T-helper 1 cell (primary cell): ENCODE measurements around the gene SNX25.
"Not testable (repeated sequence)": the region's sequence is repeated elsewhere in the genome, so short reads cannot be mapped to it uniquely, and the experiment has no call there.

Experiments
- DNase-seq, 5 donors: peaks; one replicate each; pipeline ENCODE4 v3.0.0-alpha.2; 2012 to 2020

Gene SNX25

DNA sequence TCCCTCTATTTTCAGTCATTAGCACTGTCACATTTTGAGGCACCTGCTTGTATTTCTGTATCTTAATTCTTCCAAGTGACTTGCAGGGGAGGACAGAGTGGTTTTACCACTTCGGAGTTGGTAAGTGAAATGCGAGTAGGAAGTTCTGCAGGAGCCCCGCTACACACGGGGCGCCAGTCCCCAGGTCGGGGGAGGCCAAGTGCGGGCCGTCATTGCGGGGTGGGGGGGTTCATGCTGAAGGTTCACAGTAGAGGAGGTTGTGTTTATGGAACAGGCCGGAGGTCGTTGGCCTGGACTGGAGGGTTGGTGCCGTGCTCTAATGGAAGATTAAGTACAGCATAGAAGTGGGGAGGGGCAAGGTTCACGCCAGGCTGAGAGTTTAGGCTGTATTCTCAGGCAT lies 142.3 kb downstream of the SNX25 start:
- DNase-seq = no peak

DNA sequence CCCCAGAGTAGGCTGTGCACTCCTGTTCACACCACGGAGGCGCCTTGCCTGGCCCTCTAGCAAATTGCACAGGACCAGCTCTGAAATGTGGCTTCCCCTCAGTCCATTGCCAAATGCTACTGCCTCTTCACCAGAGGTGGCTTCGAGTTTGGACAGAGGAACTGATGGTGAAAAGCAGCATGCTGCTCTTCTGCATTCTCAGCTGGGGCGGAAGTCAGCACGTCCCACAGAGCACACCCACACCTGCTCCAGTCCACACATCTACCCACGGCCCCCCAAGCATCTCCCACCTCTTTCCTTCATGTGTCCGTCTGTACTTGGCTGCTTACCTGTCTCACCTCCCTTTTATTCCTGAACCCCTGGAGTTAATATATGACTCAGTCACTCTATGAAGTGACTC lies 142.8 kb downstream of the SNX25 start:
- DNase-seq = no peak

DNA sequence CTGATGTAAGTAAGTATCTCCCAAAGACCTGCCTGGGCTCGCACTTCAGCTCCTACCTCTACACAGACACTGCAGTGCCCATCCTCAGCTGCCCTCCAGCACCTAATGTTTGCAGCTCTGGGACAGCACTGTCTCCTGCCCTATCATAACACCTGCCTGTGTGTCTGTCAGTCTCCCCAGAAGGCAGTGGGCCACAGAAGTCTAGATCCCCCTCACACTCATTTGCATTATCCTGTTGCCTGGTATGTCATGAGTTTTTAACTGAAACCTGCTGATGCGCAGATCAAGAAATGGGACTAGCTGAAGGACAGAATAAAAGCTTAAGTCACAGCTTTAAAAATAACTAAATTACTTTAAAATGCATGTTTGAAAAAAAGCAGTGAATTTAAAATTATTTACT lies 143.3 kb downstream of the SNX25 start:
- DNase-seq = no peak

DNA sequence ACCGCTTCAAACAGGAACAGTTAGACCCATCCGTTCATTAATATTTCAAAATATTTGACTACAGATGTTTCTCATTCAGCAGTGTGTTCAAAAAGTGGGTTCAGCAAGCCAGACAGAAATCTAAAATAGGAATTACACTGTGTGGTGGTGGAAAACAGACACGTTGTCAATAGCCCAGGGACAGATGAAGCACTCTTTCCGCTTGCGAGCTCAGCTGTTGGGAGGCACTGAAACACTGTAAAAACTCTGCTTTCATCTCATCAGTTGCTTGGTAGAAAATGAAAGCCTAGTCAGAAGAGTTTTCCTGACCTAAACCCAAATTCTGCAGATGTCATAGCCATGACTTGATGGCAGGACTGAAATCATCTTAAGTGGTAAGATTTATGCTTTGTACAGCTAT lies 147.8 kb downstream of the SNX25 start:
- DNase-seq = no peak

DNA sequence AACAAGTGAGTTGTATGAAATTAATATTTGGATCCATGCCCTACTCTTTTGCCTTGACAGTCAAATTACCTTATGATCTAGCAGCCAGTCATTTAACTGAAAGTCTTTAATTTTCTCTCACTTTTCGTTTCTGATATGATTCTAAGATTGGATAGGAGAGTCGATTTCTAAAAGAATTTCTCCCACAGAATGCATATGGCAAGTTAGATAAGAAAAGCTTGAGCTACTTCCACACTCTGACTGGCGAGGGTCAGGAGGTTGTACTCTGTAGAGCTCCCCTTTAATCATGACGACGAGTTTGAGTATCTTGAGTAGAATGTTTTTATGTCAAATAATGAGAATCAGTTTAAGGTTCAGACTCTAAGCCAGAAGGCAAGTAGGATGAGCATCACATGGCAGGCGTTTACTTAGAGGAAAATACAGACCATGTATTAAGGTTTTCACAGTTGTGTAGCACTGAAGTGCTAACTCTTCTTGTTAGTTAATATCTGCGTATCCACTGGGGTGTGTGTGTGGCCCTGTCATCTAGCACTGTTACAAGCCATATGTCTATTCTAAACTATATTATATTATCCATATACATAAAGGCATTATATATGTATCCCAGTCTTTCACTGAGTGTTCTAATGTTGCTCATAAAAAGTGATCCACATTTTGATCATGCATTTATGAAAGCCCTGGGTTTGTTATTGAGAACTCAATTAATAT lies 148.5 kb downstream of the SNX25 start:
- no peak for DNase-seq

DNA sequence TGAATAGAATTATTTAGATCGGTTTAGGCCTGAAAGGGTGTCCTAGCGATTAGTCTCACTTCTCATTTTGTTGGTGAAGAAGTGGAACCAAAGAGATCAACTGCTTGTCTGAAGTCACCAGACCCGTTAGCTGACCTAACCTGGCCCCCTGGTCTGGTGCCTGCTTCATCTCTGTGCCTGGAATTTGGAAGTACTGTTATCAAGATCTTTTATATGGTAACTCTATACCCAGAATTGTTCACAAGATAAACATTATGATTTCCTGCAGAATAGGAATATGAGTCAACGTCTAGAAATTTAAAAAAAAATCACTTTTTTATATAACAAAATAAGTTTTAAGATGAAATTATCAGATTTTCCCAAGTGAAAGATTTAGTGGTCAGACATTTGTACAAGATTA lies 149.1 kb downstream of the SNX25 start:
- no peak for DNase-seq

DNA sequence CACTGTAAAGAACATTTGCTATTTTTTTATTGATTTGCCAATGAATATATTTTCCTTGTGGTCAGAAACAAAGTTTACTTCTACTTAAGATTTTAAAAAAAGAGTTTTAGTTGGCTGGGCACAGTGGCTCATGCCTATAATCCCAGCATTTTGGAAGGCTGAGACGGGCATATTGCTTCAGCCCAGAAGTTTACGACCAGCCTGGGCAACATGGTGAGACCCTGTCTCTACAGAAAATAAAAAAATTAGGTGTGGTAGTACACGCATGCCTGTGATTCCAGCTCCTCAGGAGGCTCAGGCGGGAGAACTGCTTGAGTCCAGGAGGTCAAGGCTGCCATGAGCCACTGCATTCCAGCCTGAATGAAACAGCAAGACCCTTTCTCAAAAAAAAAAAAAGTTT lies 149.6 kb downstream of the SNX25 start:
- DNase-seq = no peak

DNA sequence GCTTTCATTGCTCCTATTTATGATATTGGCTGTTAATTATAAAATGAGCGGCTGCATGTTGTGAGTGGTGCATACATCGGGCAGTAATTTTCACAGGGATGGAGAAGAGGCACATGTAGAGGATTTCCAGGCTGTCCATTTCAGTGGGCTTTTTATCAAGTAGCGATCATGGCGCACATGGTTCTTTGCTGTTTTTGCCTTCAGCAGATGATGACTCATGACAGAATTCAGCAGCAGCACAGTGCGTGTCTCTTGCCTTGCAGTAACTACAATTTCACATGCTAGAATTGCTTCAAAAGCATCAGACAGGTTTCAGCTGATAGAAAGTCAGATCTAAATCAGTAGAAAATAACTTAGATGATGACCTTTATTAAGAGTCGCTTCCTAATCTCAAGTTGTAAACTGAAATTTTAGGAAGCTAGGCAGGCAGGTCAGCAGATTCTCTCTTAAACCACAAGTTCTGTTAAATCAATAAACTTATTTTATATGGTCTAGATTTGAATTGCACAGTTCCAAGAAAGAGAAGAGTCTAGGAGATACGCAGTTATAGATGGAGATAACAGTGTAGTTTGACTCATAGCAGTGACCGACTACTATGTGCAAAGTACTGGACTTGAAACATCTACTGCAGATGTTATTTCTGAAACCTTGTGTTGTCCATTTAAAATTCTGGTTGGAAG lies 150.5 kb downstream of the SNX25 start:
- no peak for DNase-seq

DNA sequence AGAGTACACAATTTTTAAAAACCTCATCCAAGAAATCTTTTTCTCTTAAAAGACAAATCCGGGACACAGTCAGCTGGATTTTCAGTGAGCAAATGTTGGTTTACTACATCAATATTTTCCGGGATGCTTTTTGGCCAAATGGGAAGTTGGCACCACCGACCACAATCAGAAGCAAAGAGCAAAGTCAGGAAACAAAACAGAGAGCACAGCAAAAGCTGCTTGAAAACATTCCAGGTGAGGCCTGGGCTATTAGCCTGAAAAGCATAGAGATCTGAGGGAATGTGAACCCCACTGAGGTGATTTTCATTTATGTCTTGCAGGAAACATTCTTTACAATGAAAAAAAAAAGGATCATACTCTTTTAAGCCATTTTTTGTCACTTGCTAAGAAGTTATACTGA lies 152.5 kb downstream of the SNX25 start:
- DNase-seq = no peak

DNA sequence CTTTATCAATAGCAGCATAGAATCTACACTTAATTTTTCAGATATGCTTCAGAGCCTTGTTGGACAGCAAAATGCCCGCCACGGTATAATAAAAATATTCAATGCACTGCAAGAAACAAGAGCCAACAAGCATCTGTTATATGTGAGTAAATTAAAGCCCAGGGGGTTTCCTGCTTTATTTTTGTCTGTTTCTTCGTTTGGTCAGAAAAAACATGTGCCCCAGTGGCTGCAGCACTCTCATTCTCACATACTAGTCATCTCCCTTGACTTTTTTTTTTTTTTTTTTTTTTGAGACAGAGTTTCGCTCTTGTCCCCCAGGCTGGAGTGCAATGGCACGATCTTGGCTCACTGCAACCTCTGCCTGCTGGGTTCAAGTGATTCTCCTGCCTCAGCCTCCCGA lies 153.2 kb downstream of the SNX25 start:
- not testable (repeated sequence) for DNase-seq

DNA sequence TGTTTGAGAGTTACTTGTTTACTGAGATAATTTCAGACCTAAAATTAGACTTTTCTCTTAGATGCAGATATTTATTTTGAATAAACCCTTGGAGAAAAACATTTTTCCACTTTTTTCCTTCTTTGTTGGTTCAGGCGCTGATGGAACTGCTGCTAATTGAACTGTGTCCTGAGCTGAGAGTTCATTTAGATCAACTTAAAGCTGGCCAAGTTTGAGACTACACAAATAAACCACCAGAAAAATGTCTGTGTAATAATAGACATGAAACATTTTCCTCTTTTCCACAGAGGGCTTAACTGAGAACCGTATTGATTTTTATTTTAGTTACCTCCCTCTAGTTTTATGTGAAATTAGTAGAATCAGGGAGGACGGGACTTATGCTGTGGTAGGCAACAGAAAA lies 153.9 kb downstream of the SNX25 start:
- no peak for DNase-seq

DNA sequence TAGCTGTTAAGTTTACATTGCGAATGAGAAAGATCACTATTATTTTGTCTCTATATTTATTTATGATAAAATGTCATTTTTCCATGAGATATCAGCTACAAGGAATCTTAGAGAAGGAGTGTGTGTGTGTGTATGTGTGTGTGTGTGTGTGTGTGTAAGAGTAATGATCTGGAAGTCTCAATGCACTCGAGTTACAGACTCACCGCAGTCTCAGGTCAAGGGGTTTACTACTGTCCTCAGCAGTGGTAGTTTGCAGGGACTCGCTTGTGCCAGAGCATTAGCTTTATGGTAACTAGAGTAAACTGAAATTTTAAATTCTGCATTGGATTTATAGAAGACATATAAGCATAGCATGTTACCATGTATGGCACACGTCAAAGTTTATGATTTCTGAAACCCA lies 155.5 kb downstream of the SNX25 start:
- no peak for DNase-seq

DNA sequence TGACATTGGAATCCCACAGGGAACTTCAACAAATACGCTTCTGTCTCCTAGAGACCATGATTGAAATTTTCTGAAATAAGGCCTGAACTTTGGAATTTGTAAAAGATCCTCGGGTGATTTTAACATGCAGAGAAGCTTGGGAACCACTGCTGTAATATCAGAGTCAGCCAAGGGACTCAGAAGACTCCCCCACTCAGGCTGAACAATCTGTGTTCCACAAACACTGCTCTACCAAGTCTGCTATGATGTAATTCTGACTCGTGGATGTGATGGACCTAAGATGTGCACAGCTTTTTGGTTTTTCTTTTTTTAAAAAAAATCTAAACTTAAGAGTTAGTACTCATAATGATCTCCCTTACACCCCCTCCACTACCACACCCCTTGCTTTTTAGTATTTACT lies 160.3 kb downstream of the SNX25 start:
- no peak for DNase-seq

DNA sequence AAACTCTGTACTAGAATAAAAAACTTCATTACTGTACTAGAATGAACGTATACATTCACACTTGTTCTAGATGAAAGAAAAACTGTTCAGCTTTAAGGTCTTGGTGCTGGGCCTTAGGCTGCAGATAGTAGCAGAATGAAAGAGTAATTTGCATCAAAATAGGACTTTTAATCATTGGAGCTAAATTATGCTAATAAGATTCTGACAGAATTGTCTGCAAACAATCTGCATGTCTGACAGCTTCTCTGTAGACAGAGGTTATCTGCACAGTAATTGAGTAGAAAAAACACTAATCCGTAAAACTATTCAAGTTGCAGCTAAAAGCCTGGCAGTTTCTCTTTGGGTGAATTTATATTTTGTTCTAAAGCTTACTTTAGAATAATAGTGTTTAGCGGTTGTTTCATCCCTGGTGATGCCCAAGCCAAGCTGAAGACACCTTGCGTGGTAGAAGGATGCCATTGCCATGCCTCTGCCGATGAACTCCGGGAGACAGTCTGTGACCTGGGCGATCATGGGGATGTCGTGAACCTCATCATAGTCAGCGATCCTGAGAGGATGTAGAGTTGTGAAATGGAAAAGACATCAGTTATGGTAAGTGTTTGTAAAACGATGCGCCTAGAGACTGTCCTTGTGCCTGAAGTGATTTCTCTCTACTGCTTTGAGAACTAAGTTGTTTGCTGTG lies 161.0 kb downstream of the SNX25 start:
- no peak for DNase-seq

DNA sequence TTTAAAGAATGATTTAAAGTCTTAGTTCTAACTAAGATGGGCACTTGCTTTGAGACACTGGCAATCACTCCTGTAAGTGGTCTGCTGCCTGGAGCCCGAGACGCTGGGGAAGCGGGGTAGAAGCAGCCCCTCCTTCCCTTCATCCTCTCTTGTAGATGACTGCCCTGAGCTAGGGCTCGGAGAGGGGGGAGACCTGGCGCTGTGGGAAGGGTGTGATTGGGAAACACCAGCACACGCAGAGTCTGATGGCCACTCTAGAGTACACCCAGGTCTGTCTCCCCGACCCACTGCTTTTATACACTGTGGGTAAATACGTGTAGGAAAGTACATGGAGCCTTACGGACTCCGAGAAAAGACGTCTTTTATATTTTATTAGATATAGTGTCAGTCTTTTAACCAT lies 162.3 kb downstream of the SNX25 start:
- no peak for DNase-seq

DNA sequence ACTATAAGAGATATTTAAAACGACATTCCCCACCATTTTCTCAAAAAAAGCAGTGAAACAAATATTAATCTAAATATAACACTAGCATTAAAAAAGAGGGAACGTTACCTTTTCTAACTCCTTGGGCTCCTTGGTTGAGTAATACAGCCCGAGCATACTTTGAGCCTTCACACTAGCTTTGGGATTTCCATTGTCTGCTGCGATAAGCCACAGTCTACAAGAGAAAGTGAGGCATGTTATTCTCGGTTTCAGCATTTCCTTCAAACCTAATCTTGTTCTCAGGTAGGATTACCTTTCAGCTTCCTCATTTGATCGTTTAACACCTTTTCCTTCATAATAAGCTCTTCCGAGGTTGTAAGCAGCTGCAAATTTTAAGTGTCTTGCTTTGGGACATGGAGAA lies 164.6 kb downstream of the SNX25 start:
- no peak for DNase-seq

DNA sequence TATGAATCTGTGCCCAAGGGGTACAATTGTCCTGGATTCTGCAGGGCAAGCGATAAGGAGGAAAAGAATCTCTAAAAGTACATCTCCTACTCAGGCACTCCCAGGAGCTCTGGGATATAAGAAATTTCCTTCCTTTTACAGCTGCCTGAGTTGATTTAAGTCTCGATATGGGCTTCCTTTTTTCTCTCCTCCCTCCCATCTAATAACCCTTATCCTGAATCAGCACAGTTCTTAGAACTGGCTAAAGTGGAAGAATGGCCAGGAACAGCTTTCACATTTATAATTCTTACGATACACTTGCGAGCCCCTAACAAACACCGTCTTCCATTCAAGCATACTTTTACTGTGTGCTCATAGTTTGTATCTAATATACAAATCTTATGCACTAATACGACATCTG lies 165.2 kb downstream of the SNX25 start:
- no peak for DNase-seq

DNA sequence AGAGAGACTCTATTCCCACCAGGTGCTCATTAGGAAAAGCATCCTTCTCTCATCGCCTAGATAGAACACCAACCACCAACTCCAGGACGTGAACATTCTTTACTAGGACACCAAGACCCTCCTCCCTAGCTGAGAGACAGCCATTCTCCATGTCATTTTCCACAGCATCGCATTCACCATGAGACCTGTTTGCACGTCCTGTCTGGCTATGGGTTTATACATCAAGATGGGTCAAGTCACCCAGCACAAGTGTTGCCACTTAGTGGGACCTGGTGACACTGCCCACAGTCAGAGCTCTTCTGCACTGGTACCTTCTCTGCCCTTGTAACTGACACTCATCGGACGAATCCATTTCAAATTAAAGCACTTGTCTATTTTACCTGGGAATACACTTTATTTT lies 168.9 kb downstream of the SNX25 start:
- no peak for DNase-seq

DNA sequence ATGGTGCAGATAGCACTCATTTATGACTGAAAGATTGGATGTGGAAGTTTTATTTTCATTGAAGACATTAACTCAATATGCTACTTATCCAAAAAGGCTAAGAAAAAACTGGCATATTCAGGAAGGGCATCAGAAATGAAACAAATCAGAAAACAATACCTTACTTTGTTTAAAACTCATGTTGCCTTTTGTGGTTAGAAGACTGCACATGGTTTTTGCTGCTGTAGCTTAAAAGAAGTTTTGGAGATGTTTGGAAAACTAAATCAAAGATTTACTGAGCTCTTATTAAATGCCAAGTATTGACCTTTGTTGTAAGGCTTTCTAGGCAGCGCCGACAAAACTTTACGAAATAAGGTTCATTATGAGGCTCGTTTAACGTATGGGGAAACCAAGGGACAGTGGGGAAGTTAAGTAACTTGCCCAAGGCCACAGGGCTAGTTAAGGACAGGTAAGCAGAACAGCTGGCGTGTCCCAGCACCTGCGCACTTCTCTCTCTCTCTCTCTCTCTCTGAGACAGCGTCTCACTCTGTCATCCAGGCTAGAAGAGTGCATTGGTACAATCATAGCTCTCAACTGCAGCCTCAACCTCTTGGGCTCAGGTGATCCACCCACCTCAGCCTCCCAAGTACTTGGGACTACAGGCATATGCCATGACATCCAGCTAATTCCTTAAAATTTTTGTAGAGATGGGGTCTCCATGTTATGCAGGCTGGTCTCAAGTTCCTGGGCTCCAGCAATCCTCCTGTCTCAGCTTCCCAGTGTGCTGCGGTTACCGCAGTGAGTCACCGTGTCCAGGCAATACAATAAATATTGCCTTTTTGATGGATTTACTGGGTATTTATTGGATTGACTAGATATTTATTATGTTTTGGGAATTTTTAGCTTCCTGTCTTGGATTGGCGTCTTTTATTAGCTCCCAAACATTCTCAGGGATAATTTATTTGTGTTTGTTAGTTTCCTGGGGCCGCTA lies 170.2 kb downstream of the SNX25 start:
- no peak for DNase-seq

DNA sequence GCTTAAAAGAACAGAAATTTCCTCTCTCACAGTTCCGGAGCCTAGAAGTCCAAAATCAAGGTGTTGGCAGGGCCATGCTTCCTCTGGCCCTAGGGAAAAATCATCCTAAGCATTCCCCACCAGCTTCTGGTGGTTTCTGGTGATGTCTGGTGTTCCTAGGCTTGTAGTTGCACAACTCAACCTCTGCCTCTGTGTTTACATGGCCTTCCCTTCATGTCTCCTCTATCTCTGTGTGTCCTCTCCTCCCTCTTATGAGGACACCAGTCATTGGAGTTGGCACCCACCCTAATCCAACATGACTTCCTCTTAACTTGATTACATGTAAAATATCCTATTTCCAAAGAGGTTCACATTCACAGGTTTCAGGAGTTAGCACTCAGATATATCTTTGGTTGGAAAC lies 170.9 kb downstream of the SNX25 start:
- no peak for DNase-seq

DNA sequence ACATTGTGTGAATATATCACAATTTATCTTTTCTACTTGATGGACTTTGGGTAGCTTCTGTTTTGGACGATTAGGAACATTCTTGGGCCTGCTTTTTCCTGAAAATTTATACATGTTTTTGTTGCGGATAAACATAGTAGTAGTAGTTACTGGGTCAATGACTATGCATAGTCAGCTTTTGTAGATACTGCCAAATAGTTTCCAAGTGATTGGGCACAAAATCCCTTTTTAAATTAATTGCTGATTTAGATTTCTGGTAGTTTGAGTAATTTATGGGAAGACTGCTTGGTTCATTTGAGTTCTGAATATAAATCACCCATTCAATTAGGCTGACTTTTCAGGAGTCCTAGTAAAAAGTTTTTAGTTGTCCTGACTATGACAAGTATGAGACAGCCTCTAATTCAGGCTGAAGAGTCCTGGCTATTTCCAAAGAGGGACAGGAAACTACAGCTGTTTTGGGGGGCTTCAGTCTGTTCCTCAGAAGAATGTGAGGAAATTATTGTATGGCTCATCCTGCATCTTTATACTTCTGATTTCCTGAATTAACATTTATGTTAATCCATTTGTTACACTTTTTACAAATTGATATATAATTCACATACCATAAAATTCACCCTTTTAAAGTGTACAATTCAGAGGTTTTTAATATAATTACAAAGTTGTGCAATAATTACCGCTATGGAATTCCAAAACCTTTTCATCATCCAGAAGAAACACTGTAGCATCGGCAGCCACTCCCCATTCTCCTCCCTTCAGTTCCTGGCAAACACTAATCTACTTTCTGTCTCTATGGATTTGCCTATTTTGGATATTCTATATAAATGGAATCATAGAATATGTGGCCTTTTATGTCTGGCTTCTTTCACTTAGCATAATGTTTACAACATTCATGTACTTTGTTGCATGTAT lies 172.1 kb downstream of the SNX25 start:
- no peak for DNase-seq

DNA sequence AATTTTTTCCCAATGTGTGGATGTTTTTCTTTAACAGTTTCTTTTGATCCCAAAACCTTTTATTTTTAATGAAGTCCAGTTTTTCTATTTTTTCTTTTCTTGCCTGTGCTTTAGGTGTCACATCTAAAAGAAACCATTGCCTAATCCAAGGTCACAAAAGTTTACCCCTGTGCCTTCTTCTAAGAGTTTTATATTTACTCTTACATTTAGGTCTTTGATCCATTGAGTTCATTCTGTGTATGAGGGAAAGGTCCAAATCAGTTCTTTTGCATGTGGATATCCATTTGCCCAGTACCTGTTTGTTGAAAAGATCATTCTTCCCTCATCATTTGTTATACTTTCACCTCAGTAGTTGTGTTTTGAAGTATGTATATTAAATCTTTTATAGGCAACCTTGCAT lies 173.4 kb downstream of the SNX25 start:
- no peak for DNase-seq
